Bronchial epithelial cell (primary cell): ENCODE data around the gene VEGFA. TPM values are rescaled to one million over a fixed set of nuclear protein-coding genes. Genes with fewer than 3 reads are reported as not detected.
A peak's percentile ranks its signal among the peaks of the same experiment; 100 is the strongest.

Experiments used
- DNase-seq: peaks from one replicate; pipeline ENCODE4 v3.0.0-alpha.2; 2010; ENCODE audit warnings: low read depth
- FAIRE-seq: peaks from 2 replicates; lab custom pipeline; 2011; peaks lifted over from hg19 to GRCh38; lab: Jason Lieb, UNC
- H3K27me3 ChIP-seq: 2 replicates; pipeline ENCODE4 v1.5.1; 2011; ENCODE audit warnings: low read length; ENCODE audit not compliant: control insufficient read depth, insufficient read depth
- H3K36me3 ChIP-seq: 2 replicates; pipeline ENCODE4 v1.5.1; 2011; ENCODE audit warnings: low read length; ENCODE audit not compliant: control insufficient read depth, insufficient read depth
- H3K4me3 ChIP-seq: 2 replicates; pipeline ENCODE4 v1.5.1; 2011; ENCODE audit warnings: mild to moderate bottlenecking, low read depth, low read length, control low read depth
- total RNA-seq: library from RNA; depleted of rRNA; stranded (reverse); fragments of >200 nt; gene quantifications from 2 replicates; pipeline ENCODE4 v1.2.1, GENCODE V29; 2014
- TF ChIP-seq, protein P1 (sequence below): IDR thresholded peaks from 2 replicates; pipeline ENCODE4 v1.5.1; 2011; ENCODE audit warnings: mild to moderate bottlenecking, moderate library complexity, low read length, control low read depth, inconsistent platforms; ENCODE audit not compliant: insufficient read depth, severe bottlenecking

The VEGFA gene
- total RNA-seq, 1 donor from 2014 or later = 391 TPM

DNA sequence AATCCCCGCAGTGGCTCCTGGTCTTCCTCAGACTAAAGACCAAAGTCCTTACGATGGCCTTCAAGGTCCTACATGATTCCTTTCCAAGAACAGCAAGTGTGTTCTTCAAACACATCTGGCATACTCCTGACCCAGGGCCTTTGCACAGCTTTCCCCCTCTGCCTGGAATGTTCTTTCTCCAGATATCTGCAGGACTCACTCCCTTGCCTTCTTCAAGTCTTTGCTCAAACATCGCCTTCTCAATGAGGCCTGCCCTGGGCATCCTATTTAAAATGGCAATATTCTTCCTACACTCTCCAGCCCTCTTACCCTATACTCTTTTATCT lies 30.2 kb downstream of the VEGFA start:
- FAIRE-seq = no peak
- Histone ChIP-seq H3K4me3 (no peak overlapping the region), H3K36me3 (no peaks in the 10 kb centered on the region), H3K27me3 (no peaks in the 10 kb centered on the region)
- DNase-seq = no peak
- TF ChIP-seq, protein P1, sequence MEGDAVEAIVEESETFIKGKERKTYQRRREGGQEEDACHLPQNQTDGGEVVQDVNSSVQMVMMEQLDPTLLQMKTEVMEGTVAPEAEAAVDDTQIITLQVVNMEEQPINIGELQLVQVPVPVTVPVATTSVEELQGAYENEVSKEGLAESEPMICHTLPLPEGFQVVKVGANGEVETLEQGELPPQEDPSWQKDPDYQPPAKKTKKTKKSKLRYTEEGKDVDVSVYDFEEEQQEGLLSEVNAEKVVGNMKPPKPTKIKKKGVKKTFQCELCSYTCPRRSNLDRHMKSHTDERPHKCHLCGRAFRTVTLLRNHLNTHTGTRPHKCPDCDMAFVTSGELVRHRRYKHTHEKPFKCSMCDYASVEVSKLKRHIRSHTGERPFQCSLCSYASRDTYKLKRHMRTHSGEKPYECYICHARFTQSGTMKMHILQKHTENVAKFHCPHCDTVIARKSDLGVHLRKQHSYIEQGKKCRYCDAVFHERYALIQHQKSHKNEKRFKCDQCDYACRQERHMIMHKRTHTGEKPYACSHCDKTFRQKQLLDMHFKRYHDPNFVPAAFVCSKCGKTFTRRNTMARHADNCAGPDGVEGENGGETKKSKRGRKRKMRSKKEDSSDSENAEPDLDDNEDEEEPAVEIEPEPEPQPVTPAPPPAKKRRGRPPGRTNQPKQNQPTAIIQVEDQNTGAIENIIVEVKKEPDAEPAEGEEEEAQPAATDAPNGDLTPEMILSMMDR = no peak

- TF ChIP-seq, protein P1 = peak; percentile 9
- FAIRE-seq (no peak), DNase-seq (no peak)
- Histone ChIP-seq H3K4me3 (no peak overlapping the region), H3K36me3 (no peaks in the 10 kb centered on the region), H3K27me3 (no peaks in the 10 kb centered on the region)
Measured at GRCh38 chr6:43800746-43801494, 30.9 kb downstream of the VEGFA start.

DNA sequence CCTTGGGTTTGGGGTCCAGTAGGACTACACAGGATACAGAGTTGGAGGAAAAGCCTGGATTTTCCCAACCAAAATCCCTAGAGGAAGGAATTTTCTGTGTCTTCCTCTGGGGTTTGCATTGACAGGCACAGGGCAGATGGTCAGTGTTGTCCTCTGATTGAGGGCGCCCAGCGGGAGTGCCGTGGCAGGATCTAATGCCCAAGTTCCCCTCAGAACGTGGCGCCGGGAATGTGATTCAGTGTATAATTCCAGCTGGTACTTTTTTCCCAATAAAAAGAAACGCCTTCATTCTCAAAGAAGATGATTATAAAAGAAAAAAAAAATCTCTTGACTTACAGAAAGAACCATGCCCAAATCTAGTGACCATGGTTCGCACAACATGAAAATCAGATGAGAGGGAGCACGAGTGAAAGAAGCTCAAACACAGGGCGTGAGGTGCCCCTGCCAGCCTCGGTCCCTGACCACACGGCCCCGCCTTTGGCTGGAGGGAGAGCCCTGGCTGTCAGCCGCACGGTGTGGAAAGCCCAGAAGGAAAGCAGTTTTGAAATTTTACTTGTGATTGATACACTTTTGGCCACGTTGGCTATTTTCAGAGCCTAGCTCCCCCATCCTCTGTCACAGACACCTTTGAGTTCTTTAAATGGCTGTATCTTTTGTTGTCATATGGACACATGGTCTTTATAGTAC lies 31.6 kb downstream of the VEGFA start:
- no peaks in the 10 kb centered on the region for H3K27me3 ChIP-seq

GRCh38 chr6:43803055-43803782 lies 33.2 kb downstream of the VEGFA start:
- TF ChIP-seq, protein P1 = no peak
- H3K36me3 ChIP-seq = no peaks in the 10 kb centered on the region
- peak; percentile 39 for DNase-seq
- FAIRE-seq = no peak
- no peaks in the 10 kb centered on the region for H3K27me3 ChIP-seq
- no peak overlapping the region for H3K4me3 ChIP-seq

More for the DNA sequence above, 31.6 kb downstream of the VEGFA start:
- DNase-seq (no peak), FAIRE-seq (no peak)
- Histone ChIP-seq H3K36me3 (no peaks in the 10 kb centered on the region), H3K4me3 (no peak overlapping the region)
- TF ChIP-seq, protein P1 = no peak

GRCh38 chr6:43803783-43804549 lies 34.0 kb downstream of the VEGFA start:
- Histone ChIP-seq H3K36me3 (no peaks in the 10 kb centered on the region), H3K27me3 (no peaks in the 10 kb centered on the region), H3K4me3 (no peak overlapping the region)
- no peak for FAIRE-seq
- TF ChIP-seq, protein P1 = no peak
- DNase-seq = peak; percentile 69
